ENCODE measurements around the gene ECT2. TPM values are rescaled to one million over a fixed set of nuclear protein-coding genes. Genes with fewer than 3 reads are reported as not detected.

ECT2 gene
- total RNA-seq, 3 donors from 2014 or later (not counting 1 experiment from before 2014, with no cell fraction given) = 2.9 to 7.0 (median 4.8) TPM

GRCh38 chr3:172832983-172833382 lies 82.5 kb downstream of the ECT2 start:
- H3K9me3 Mint-ChIP-seq = no peaks in the 10 kb centered on the region
- H3K4me3 ChIP-seq (ENCODE audit: low read length) = no peak overlapping the region
- H3K27me3 ChIP-seq (ENCODE audit: control insufficient read depth, insufficient read depth, low read length) = no peaks in the 10 kb centered on the region
- H3K4me1 Mint-ChIP-seq = no peaks in the 10 kb centered on the region
- H3K27ac Mint-ChIP-seq = no peak overlapping the region
- TF ChIP-seq CTCF (IDR thresholded peaks at IDR 0.05) = no peak
- no peaks in the 10 kb centered on the region for H3K9me3 ChIP-seq (ENCODE audit: control insufficient read depth, insufficient read depth, low read length)
- DNase-seq = no peak
- no peak overlapping the region for H3K4me3 Mint-ChIP-seq
- no peaks in the 10 kb centered on the region for H3K36me3 Mint-ChIP-seq
- intact Hi-C loops (cut with micrococcal nuclease) = no loop called here
- H3K36me3 ChIP-seq (ENCODE audit: control insufficient read depth, insufficient read depth, low read length) = no peaks in the 10 kb centered on the region
- WGBS (ENCODE audit: insufficient coverage) = no CpG with 5 or more reads among the region's 2 CpGs
- H3K27me3 Mint-ChIP-seq (ENCODE audit: low read depth in 2 of 2) = peaks cover 0 to 3% of the 10 kb centered on the region in 2 donors
- no peak overlapping the region for H3K27ac ChIP-seq (ENCODE audit: low read length)
- H3K4me1 ChIP-seq (ENCODE audit: control insufficient read depth, insufficient read depth, low read length) = no peaks in the 10 kb centered on the region
- ATAC-seq = no peak

GRCh38 chr3:172836390-172836997 lies 86.0 kb downstream of the ECT2 start:
- H3K27me3 ChIP-seq (ENCODE audit: control insufficient read depth, insufficient read depth, low read length) = no peaks in the 10 kb centered on the region
- no peak overlapping the region for H3K4me3 ChIP-seq (ENCODE audit: low read length)
- H3K36me3 Mint-ChIP-seq = no peaks in the 10 kb centered on the region
- H3K9me3 Mint-ChIP-seq = no peaks in the 10 kb centered on the region
- TF ChIP-seq CTCF (IDR thresholded peaks at IDR 0.05) = no peak
- H3K4me1 Mint-ChIP-seq = no peaks in the 10 kb centered on the region
- ATAC-seq (no peak), DNase-seq (peak in 1 of 2 donors; percentile 28)
- 57% methylated on average over 5 of the region's 6 CpGs for WGBS (ENCODE audit: insufficient coverage)
- peaks cover 6 to 11% of the 10 kb centered on the region in 2 donors for H3K27me3 Mint-ChIP-seq (ENCODE audit: low read depth in 2 of 2)
- H3K4me1 ChIP-seq (ENCODE audit: control insufficient read depth, insufficient read depth, low read length) = no peaks in the 10 kb centered on the region
- H3K27ac Mint-ChIP-seq = no peak overlapping the region
- H3K9me3 ChIP-seq (ENCODE audit: control insufficient read depth, insufficient read depth, low read length) = no peaks in the 10 kb centered on the region
- no peaks in the 10 kb centered on the region for H3K36me3 ChIP-seq (ENCODE audit: control insufficient read depth, insufficient read depth, low read length)
- H3K27ac ChIP-seq (ENCODE audit: low read length) = no peak overlapping the region
- intact Hi-C loops (cut with micrococcal nuclease) = no loop called here
- no peak overlapping the region for H3K4me3 Mint-ChIP-seq

- H3K4me1 ChIP-seq (ENCODE audit: control insufficient read depth, insufficient read depth, low read length) = no peaks in the 10 kb centered on the region
- no peaks in the 10 kb centered on the region for H3K9me3 Mint-ChIP-seq
- no peaks in the 10 kb centered on the region for H3K9me3 ChIP-seq (ENCODE audit: control insufficient read depth, insufficient read depth, low read length)
- peaks cover 15% of the 10 kb centered on the region in 2 donors for H3K27me3 Mint-ChIP-seq (ENCODE audit: low read depth in 2 of 2)
- DNase-seq = no peak
- WGBS (ENCODE audit: insufficient coverage) = 82% methylated on average over 4 of the region's 4 CpGs
- TF ChIP-seq CTCF (IDR thresholded peaks at IDR 0.05) = no peak
- no peak overlapping the region for H3K4me3 Mint-ChIP-seq
- no peak overlapping the region for H3K27ac Mint-ChIP-seq
- no peak for ATAC-seq
- H3K4me3 ChIP-seq (ENCODE audit: low read length) = no peak overlapping the region
- H3K36me3 ChIP-seq (ENCODE audit: control insufficient read depth, insufficient read depth, low read length) = no peaks in the 10 kb centered on the region
- no peak overlapping the region for H3K27ac ChIP-seq (ENCODE audit: low read length)
- no peaks in the 10 kb centered on the region for H3K27me3 ChIP-seq (ENCODE audit: control insufficient read depth, insufficient read depth, low read length)
- intact Hi-C loops (cut with micrococcal nuclease) = no loop called here
- H3K4me1 Mint-ChIP-seq = no peaks in the 10 kb centered on the region
- no peaks in the 10 kb centered on the region for H3K36me3 Mint-ChIP-seq
These were observed 89.2 kb downstream of the ECT2 start for GRCh38 chr3:172839679-172840078.

GRCh38 chr3:172840463-172840862 lies 89.9 kb downstream of the ECT2 start:
- H3K4me1 Mint-ChIP-seq = no peaks in the 10 kb centered on the region
- DNase-seq (no peak), ATAC-seq (no peak)
- H3K27me3 Mint-ChIP-seq (ENCODE audit: low read depth in 2 of 2) = peaks cover 15% of the 10 kb centered on the region in 2 donors
- no peaks in the 10 kb centered on the region for H3K36me3 Mint-ChIP-seq
- intact Hi-C loops (cut with micrococcal nuclease) = no loop called here
- no CpG with 5 or more reads among the region's 4 CpGs for WGBS (ENCODE audit: insufficient coverage)
- H3K27ac Mint-ChIP-seq = no peak overlapping the region
- H3K9me3 Mint-ChIP-seq = no peaks in the 10 kb centered on the region
- no peak for TF ChIP-seq CTCF (IDR thresholded peaks at IDR 0.05)
- Histone ChIP-seq H3K27me3 (ENCODE audit: control insufficient read depth, insufficient read depth, low read length) (no peaks in the 10 kb centered on the region), H3K36me3 (ENCODE audit: control insufficient read depth, insufficient read depth, low read length) (no peaks in the 10 kb centered on the region), H3K9me3 (ENCODE audit: control insufficient read depth, insufficient read depth, low read length) (no peaks in the 10 kb centered on the region), H3K4me1 (ENCODE audit: control insufficient read depth, insufficient read depth, low read length) (no peaks in the 10 kb centered on the region), H3K4me3 (ENCODE audit: low read length) (no peak overlapping the region), H3K27ac (ENCODE audit: low read length) (no peak overlapping the region)
- H3K4me3 Mint-ChIP-seq = no peak overlapping the region
